Smooth muscle cell (in vitro differentiated cells): ENCODE results near the gene KLK4. TPM values are rescaled to one million over a fixed set of nuclear protein-coding genes. Genes with fewer than 3 reads are reported as not detected.

Experiments used
- DNase-seq: peaks from one replicate; lab custom pipeline; 2025; ENCODE audit not compliant: unreplicated experiment; lab: John Stamatoyannopoulos, UW
- H2AFZ ChIP-seq: fragments of 200-600 bp; sonication (generic); 2 replicates; pipeline ENCODE4 v1.6.0; 2016; ENCODE audit warnings: antibody characterized with exemption, low read depth, mild to moderate bottlenecking
- H3F3A ChIP-seq: fragments of 200-600 bp; sonication (generic); 2 replicates; pipeline ENCODE4 v1.6.0; 2017; ENCODE audit warnings: antibody characterized with exemption, low read depth
- H3K27ac ChIP-seq: fragments of 200-600 bp; sonication (generic); 2 replicates; pipeline ENCODE4 v1.5.1; 2016; ENCODE audit warnings: low read depth, mild to moderate bottlenecking
- H3K27me3 ChIP-seq: fragments of 200-600 bp; sonication (generic); 2 replicates; pipeline ENCODE4 v1.6.1; 2016; ENCODE audit warnings: low read depth, mild to moderate bottlenecking
- H3K36me3 ChIP-seq: fragments of 200-600 bp; sonication (generic); 2 replicates; pipeline ENCODE4 v1.5.1; 2016; ENCODE audit warnings: low read depth
- H3K4me1 ChIP-seq: fragments of 200-600 bp; sonication (generic); 2 replicates; pipeline ENCODE4 v1.5.1; 2016; ENCODE audit warnings: low read depth
- H3K4me2 ChIP-seq: fragments of 200-600 bp; sonication (generic); 2 replicates; pipeline ENCODE4 v1.6.0; 2016; ENCODE audit warnings: mild to moderate bottlenecking
- H3K4me3 ChIP-seq: fragments of 200-600 bp; sonication (generic); 2 replicates; pipeline ENCODE4 v1.5.1; 2016; ENCODE audit warnings: mild to moderate bottlenecking
- H3K79me2 ChIP-seq: fragments of 200-600 bp; sonication (generic); 2 replicates; pipeline ENCODE4 v1.6.0; 2016; ENCODE audit warnings: low read depth, mild to moderate bottlenecking
- H3K9ac ChIP-seq: fragments of 200-600 bp; sonication (generic); 2 replicates; pipeline ENCODE4 v1.6.0; 2016; ENCODE audit warnings: low read depth
- H3K9me3 ChIP-seq: fragments of 200-600 bp; sonication (generic); replicated peaks from 2 replicates; pipeline ENCODE4 v1.5.1; 2016; ENCODE audit warnings: low read depth
- H4K20me1 ChIP-seq: fragments of 200-600 bp; sonication (generic); 2 replicates; pipeline ENCODE4 v1.6.0; 2016; ENCODE audit warnings: low read depth
- WGBS: methylation state at CpG from one replicate; pipeline ENCODE4 v1.1.7; 2016; ENCODE audit warnings: low lambda C conversion rate; 5-methylcytosine and 5-hydroxymethylcytosine counted together
- polyA plus RNA-seq: library from polyadenylated mRNA; unstranded; fragments of >200 nt; fragmentation: Nextera tagmentation; extraction: Ambion mirVana; gene quantifications from 2 replicates; pipeline ENCODE4 v1.2.1, GENCODE V29; 2016
- total RNA-seq: library from RNA; depleted of rRNA; stranded (reverse); fragments of >200 nt; gene quantifications from 2 replicates; pipeline ENCODE4 v1.2.3, GENCODE V29; 2014
- TF ChIP-seq, protein P1 (sequence below): fragments of 200-600 bp; sonication (generic); IDR thresholded peaks from 2 replicates; pipeline ENCODE4 v1.5.1; 2017; ENCODE audit warnings: borderline replicate concordance, mild to moderate bottlenecking, antibody characterized with exemption; ENCODE audit not compliant: insufficient read depth, poor library complexity, severe bottlenecking

KLK4 gene
- total and polyA plus RNA-seq, 2 experiments from 2014 or later = 0.82 TPM; not detected in 1

DNA sequence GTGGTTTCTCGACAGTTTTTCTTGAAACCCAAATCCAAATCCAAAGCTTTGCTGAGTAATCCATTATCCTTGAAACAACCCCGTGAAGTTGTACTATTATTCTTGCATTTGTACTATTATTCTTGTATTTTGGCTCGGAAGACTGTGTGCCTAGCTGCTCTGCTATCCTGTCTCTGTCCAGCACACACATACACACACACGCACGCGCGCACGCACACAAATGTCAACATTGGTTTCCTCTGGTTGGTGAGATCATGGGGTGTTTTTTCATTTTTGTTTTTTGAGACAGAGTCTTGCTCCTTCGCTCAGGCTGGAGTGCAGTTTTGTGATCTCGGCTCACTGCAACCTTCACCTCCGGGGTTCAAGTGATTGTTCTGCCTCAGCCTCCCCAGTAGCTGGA is 14.9 kb upstream of the KLK4 start:
- Histone ChIP-seq H3K36me3 (no peaks in the 10 kb centered on the region), H4K20me1 (no peaks in the 10 kb centered on the region), H3F3A (no peaks in the 10 kb centered on the region), H3K27ac (no peak overlapping the region), H3K4me1 (no peaks in the 10 kb centered on the region), H3K4me2 (no peak overlapping the region), H3K79me2 (no peaks in the 10 kb centered on the region), H3K9me3 (no peaks in the 10 kb centered on the region), H2AFZ (no peak overlapping the region), H3K27me3 (peaks cover 13% of the 10 kb centered on the region), H3K4me3 (no peak overlapping the region), H3K9ac (no peak overlapping the region)
- no peak for DNase-seq
- TF ChIP-seq, protein P1, sequence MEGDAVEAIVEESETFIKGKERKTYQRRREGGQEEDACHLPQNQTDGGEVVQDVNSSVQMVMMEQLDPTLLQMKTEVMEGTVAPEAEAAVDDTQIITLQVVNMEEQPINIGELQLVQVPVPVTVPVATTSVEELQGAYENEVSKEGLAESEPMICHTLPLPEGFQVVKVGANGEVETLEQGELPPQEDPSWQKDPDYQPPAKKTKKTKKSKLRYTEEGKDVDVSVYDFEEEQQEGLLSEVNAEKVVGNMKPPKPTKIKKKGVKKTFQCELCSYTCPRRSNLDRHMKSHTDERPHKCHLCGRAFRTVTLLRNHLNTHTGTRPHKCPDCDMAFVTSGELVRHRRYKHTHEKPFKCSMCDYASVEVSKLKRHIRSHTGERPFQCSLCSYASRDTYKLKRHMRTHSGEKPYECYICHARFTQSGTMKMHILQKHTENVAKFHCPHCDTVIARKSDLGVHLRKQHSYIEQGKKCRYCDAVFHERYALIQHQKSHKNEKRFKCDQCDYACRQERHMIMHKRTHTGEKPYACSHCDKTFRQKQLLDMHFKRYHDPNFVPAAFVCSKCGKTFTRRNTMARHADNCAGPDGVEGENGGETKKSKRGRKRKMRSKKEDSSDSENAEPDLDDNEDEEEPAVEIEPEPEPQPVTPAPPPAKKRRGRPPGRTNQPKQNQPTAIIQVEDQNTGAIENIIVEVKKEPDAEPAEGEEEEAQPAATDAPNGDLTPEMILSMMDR = no peak
- whole genome bisulfite sequencing = 93% methylated on average over 11 of the region's 11 CpGs

DNA sequence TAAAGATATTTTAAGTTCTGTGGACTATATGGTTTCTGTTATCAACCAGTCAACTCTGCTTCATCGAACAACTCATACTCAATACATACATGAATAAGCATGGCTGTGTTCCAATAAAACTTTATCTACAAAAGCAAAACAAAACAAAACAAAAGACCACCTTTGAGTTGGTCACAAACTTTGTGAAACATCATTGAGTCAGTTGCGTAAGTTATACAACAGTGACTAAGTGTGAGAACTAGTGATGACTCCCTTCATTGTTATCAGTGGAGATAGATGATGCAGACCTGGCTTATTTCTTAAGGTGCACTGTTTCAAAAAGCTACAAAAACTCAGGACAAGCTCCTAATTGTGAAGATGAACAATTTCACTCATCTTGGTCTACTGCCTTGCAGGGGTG is 14.5 kb upstream of the KLK4 start:
- Histone ChIP-seq H3K4me3 (no peak overlapping the region), H3K9me3 (no peaks in the 10 kb centered on the region), H3K79me2 (no peaks in the 10 kb centered on the region), H3K9ac (no peak overlapping the region), H2AFZ (no peak overlapping the region), H3K27me3 (peaks cover 13% of the 10 kb centered on the region), H3K4me2 (no peak overlapping the region), H3K4me1 (no peaks in the 10 kb centered on the region), H3K36me3 (no peaks in the 10 kb centered on the region), H3F3A (no peaks in the 10 kb centered on the region), H4K20me1 (no peaks in the 10 kb centered on the region), H3K27ac (no peak overlapping the region)
- TF ChIP-seq, protein P1 = no peak
- DNase-seq = no peak
- WGBS = 73% methylated on average over 2 of the region's 2 CpGs

DNA sequence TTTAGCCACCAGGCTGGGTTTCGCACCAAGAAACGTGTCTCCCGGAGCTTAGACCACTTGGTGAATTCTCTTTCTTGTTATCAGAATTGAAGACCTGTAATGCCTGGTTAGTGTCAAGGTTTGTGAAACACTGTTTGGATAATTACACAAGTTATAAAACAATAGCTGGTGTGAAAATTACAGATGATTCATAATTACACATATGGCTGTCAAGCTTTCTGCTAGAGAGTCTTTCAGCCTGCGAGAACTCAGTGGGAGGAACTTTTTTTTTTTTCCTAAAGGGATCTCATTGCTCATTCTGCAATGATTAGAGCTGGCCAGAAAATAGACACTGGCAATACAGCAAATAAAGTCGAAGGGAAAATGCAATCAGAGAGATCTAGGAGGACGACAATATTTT is 13.4 kb upstream of the KLK4 start:
- H3K4me2 ChIP-seq = no peak overlapping the region
- no peaks in the 10 kb centered on the region for H3K9me3 ChIP-seq
- no peak overlapping the region for H3K9ac ChIP-seq
- H4K20me1 ChIP-seq = no peaks in the 10 kb centered on the region
- no peaks in the 10 kb centered on the region for H3K4me1 ChIP-seq
- 75% methylated on average over 6 of the region's 6 CpGs for WGBS
- no peak overlapping the region for H2AFZ ChIP-seq
- TF ChIP-seq, protein P1 = no peak
- H3K27ac ChIP-seq = no peak overlapping the region
- DNase-seq = no peak
- no peaks in the 10 kb centered on the region for H3K79me2 ChIP-seq
- no peaks in the 10 kb centered on the region for H3K36me3 ChIP-seq
- H3F3A ChIP-seq = no peaks in the 10 kb centered on the region
- H3K4me3 ChIP-seq = no peak overlapping the region
- peaks cover 21% of the 10 kb centered on the region for H3K27me3 ChIP-seq

DNA sequence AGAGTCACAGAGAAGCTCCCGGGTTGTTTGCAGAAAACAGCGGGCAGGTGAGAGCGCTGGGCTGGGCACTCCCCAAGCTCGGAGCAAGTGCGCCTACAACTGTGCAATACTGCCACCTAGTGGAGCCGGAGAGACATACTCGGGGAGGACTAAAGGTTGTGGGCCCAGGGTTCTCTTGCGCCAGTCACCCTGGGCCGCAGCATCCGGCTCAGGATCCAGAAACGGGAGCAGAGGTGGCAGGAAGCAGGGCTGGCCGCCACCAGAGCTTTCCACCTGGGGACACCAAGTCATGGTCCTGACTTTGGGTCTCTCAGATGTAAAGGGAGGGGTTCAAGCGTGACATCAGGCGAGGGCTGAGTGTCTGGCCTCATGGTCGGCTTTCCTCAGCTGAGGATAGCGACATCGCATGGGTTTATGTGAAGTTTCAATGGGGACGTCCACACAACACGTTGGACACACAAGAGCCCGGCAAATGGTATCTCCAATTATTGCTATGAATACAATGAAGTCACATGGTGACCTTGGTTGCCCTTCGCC is 11.2 kb upstream of the KLK4 start:
- Histone ChIP-seq H3K36me3 (no peaks in the 10 kb centered on the region), H3K4me3 (no peak overlapping the region), H3K79me2 (no peaks in the 10 kb centered on the region), H3K4me2 (no peak overlapping the region), H2AFZ (no peak overlapping the region), H3K9me3 (no peaks in the 10 kb centered on the region), H3K27ac (no peak overlapping the region), H3K9ac (no peak overlapping the region), H3K4me1 (no peaks in the 10 kb centered on the region), H3K27me3 (peaks cover 31% of the 10 kb centered on the region), H3F3A (no peaks in the 10 kb centered on the region), H4K20me1 (no peaks in the 10 kb centered on the region)
- TF ChIP-seq, protein P1 = peak; percentile 81
- DNase-seq = peak; percentile 6
- WGBS = 35% methylated on average over 21 of the region's 21 CpGs
